H1 (cell line): ENCODE data around the gene FSTL4.

Experiments used
- CEBPB ChIP-seq: IDR thresholded peaks from 2 replicates; pipeline ENCODE4 v1.6.1; 2012; ENCODE audit warnings: low read depth, low read length
- EGR1 ChIP-seq: IDR thresholded peaks from 2 replicates; pipeline ENCODE4 v1.6.1; 2011; ENCODE audit warnings: low read depth, low read length, borderline replicate concordance
- EP300 ChIP-seq, 2 experiments: IDR thresholded peaks; 1 replicate in 1 of 2; 2 replicates in 1 of 2; pipeline ENCODE4 v1.6.1; 2011 to 2012; ENCODE audit warnings: low read depth in 2 of 2, low read length in 2 of 2, mild to moderate bottlenecking in 2 of 2, borderline replicate concordance in 1 of 2, inconsistent platforms in 1 of 2, moderate library complexity in 1 of 2
- TAF1 ChIP-seq: IDR thresholded peaks from 2 replicates; pipeline ENCODE4 v1.6.1; 2011; ENCODE audit warnings: mild to moderate bottlenecking, low read depth, low read length
- TBP ChIP-seq: IDR thresholded peaks from 2 replicates; pipeline ENCODE4 v1.6.1; 2011; ENCODE audit warnings: low read depth, low read length, improper control_type of control experiment
- TEAD4 ChIP-seq: IDR thresholded peaks from 2 replicates; pipeline ENCODE4 v1.6.1; 2012; ENCODE audit warnings: low read depth, low read length, inconsistent platforms, mixed read lengths
- TF ChIP-seq, protein P1 (sequence below), 3 experiments: IDR thresholded peaks; 1 replicate in 2 of 3; 2 replicates in 1 of 3; pipeline versions ENCODE4 v1.5.1 to v1.6.1; 2011; ENCODE audit warnings: low read length in 3 of 3, mild to moderate bottlenecking in 3 of 3, inconsistent platforms in 2 of 3, low read depth in 1 of 3, moderate library complexity in 1 of 3; ENCODE audit not compliant: insufficient read depth in 1 of 3; ENCODE audit errors: control extremely low read depth in 1 of 3

DNA sequence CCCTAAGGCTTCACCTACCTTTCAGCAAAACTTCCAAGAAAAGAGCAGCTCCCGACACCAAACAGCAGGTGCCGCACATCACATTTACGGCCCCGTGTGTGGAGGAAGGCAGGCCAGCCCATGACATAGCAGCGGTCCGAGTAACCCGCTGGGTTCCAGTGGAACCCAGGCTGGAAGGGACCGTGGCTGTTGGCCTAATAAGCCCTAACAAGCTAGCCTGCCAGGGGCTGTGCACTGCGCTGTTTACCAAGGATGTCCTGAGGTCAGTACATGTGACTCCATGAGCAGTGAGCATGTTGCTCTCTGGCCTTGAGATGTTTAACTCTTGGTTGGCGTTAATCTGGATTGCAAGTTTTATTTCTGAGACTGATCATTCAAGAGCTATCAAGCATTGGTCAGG lies 131.5 kb downstream of the FSTL4 start:
- TF ChIP-seq TBP (no peak), EP300 (IDR thresholded peaks at IDR 0.05; ENCODE audit: borderline replicate concordance in 1 of 2, low read depth in 2 of 2, low read length in 2 of 2) (no peak), TEAD4 (no peak), TAF1 (no peak), EGR1 (no peak), CEBPB (no peak)
- TF ChIP-seq, protein P1, sequence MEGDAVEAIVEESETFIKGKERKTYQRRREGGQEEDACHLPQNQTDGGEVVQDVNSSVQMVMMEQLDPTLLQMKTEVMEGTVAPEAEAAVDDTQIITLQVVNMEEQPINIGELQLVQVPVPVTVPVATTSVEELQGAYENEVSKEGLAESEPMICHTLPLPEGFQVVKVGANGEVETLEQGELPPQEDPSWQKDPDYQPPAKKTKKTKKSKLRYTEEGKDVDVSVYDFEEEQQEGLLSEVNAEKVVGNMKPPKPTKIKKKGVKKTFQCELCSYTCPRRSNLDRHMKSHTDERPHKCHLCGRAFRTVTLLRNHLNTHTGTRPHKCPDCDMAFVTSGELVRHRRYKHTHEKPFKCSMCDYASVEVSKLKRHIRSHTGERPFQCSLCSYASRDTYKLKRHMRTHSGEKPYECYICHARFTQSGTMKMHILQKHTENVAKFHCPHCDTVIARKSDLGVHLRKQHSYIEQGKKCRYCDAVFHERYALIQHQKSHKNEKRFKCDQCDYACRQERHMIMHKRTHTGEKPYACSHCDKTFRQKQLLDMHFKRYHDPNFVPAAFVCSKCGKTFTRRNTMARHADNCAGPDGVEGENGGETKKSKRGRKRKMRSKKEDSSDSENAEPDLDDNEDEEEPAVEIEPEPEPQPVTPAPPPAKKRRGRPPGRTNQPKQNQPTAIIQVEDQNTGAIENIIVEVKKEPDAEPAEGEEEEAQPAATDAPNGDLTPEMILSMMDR (IDR thresholded peaks at IDR 0.05; ENCODE audit: control extremely low read depth in 1 of 3, insufficient read depth in 1 of 3, low read depth in 1 of 3, low read length in 3 of 3), result no peak
